ENCODE data around the gene RUSF1.
A peak's percentile ranks its signal among the peaks of the same experiment; 100 is the strongest.

The RUSF1 gene

GRCh38 chr16:31473264-31473984 is 34.8 kb downstream of the RUSF1 start:
- no peak overlapping the region for H3K4me3 Mint-ChIP-seq
- H3K9me3 Mint-ChIP-seq = no peaks in the 10 kb centered on the region
- H3K36me3 Mint-ChIP-seq (ENCODE audit: low read depth) = no peaks in the 10 kb centered on the region
- peaks cover 58% of the 10 kb centered on the region for H3K27me3 Mint-ChIP-seq (ENCODE audit: low read depth)
- peaks cover 18% of the 10 kb centered on the region for H3K4me1 Mint-ChIP-seq (ENCODE audit: low read depth)
- no peak overlapping the region for H3K27ac Mint-ChIP-seq

DNA sequence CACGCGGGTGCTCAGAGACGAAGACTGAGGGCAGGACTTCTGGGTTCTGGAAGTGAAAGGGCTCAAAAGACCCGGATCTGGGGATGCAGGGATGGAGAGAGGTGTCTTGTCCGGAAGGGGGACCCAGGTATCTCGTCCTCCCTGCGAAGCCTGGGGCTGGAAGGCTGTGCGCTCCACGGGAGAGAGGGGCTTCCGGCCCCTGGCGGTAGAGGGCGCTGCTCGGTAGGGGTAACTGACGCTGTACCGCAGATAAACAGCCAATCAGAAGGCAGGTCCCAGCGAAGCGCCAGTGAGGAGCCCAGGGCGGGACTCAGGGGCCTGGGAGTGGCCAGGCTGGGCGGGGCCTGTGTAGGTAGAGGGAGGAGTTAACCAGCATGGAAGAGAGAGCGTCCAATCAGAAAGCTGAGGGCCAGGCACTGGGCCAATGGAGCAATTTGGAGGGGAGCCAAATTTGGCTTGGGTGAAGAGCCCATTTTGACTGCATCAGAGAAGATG is 35.4 kb downstream of the RUSF1 start:
- Mint-ChIP-seq H3K9me3 (no peaks in the 10 kb centered on the region), H3K4me3 (peak overlapping the region; percentile 72), H3K36me3 (ENCODE audit: low read depth) (no peaks in the 10 kb centered on the region), H3K27me3 (ENCODE audit: low read depth) (peaks cover 53% of the 10 kb centered on the region), H3K27ac (no peak overlapping the region), H3K4me1 (ENCODE audit: low read depth) (peaks cover 16% of the 10 kb centered on the region)

DNA sequence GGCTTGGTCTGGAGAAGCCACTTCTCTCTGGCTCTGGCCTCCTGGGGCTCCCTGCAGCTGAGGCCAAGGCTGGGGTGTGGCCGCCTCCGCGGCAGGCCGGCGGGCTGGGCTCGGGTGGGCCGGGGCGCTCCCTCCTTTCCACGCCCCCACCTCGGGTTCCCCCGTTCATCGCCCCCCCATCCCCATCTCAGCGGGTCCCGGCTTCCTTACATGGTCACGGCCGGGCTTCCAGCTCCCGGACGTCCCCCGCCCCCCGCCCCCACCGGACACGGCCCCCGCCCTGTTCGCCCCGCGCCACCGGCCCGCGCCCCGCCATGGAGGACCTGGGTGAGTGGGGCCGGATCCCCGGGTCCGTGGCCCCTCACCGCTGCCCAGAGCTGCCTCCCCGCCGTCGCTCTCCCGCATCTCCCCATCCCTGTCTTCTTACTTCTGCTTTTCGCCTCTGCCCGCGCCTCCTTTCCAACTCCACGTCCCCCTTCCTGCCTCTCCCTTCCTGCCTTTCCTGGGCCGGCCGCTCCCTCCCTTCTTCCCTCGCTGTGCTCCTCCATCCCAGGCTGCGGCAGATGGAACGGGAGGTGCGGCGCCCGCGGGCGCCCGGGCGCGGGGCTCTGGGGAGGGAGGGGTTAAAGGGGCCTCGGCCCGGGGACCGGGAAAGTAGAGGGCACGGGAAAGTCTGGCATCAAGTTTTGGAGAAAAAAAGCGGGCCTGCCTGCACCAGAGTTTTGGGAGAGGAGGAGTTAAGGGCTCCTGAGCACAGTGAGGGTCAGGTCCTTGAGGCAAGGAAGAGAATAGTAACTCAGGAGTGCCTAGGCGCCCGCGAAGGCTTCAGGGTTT is 36.1 kb downstream of the RUSF1 start, which contains the start of gene TGFB1I1:
Gene TGFB1I1 (plus strand): TSS at position 278 of the 834 bp plus-strand sequence. CDS start 37 bp downstream, at position 315.
- Mint-ChIP-seq H3K4me3 (peak within 1 kb of the TSS; percentile 72), H3K4me1 (ENCODE audit: low read depth) (peaks cover 22% of the 10 kb centered on the region), H3K36me3 (ENCODE audit: low read depth) (peaks cover 3% of the 10 kb centered on the region), H3K27ac (no peak within 1 kb of the TSS), H3K27me3 (ENCODE audit: low read depth) (peaks cover 53% of the 10 kb centered on the region), H3K9me3 (no peaks in the 10 kb centered on the region)

DNA sequence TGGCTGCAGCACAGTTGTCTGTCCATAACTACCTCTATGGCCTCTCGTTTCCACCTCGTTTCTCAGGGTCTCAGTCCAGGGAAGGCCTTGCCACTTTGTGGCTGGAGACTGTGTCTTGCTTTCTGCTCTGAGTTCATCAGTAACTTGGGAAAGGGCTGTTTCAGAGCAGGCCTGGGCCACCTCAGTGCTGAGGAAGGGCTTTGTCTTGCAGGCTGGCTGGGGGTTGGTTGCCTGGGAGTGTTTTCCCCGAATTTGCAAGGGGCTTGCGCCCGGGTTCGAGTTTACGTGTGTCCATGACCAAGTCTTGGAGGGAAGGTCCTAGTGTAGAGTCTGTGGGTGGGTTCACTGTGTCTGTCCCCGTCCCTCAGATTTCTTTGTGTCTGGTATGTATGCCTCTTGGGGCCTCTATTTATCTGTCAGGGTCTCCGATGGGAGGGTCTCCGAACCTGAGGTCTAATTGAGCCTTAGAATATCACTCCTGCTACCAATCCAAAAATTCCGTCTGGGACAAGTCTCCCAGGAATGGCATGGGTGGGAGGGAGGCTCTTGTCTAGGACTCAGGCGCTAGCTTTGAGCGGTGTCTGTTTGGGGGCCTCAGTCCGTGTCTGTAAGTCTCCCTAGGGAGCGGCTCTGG is 36.8 kb downstream of the RUSF1 start:
- peak overlapping the region; percentile 26 for H3K4me3 Mint-ChIP-seq

GRCh38 chr16:31470615-31471014 is 37.6 kb downstream of the RUSF1 start:
- Mint-ChIP-seq H3K27ac (no peak overlapping the region), H3K4me1 (ENCODE audit: low read depth) (peaks cover 18% of the 10 kb centered on the region), H3K9me3 (no peaks in the 10 kb centered on the region), H3K27me3 (ENCODE audit: low read depth) (peaks cover 44% of the 10 kb centered on the region), H3K4me3 (no peak overlapping the region), H3K36me3 (ENCODE audit: low read depth) (peaks cover 9% of the 10 kb centered on the region)

More for the DNA sequence above, 36.8 kb downstream of the RUSF1 start:
- Mint-ChIP-seq H3K36me3 (ENCODE audit: low read depth) (peaks cover 7% of the 10 kb centered on the region), H3K27me3 (ENCODE audit: low read depth) (peaks cover 48% of the 10 kb centered on the region), H3K9me3 (no peaks in the 10 kb centered on the region), H3K27ac (no peak overlapping the region), H3K4me1 (ENCODE audit: low read depth) (peaks cover 22% of the 10 kb centered on the region)

DNA sequence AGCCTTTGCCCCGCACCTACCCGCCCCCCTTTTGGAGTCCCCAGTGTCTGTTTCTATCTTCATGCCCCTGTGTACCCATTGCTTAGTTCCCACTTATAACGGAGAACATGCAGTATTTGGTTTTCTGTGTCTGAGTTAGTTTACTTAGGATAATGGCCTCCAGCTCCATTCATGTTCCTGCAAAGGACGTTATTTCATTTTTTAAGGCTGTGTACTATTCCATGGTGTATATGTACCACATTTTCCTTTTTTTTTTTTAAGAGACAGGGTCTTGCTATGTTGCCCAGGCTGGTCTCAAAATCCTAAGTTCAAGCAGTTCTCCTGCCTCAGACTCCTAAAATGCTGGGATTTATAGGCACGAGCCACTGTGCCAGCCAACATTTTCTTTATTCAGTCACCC is 40.3 kb downstream of the RUSF1 start:
- Mint-ChIP-seq H3K4me3 (no peak overlapping the region), H3K36me3 (ENCODE audit: low read depth) (peaks cover 21% of the 10 kb centered on the region), H3K27me3 (ENCODE audit: low read depth) (peaks cover 22% of the 10 kb centered on the region), H3K27ac (no peak overlapping the region), H3K4me1 (ENCODE audit: low read depth) (peaks cover 18% of the 10 kb centered on the region), H3K9me3 (no peaks in the 10 kb centered on the region)

- Mint-ChIP-seq H3K4me1 (ENCODE audit: low read depth) (peaks cover 15% of the 10 kb centered on the region), H3K9me3 (no peaks in the 10 kb centered on the region), H3K36me3 (ENCODE audit: low read depth) (peaks cover 22% of the 10 kb centered on the region), H3K27ac (peak overlapping the region; percentile 2), H3K4me3 (no peak overlapping the region), H3K27me3 (ENCODE audit: low read depth) (peaks cover 16% of the 10 kb centered on the region)
Observed at GRCh38 chr16:31467151-31467773, 40.9 kb downstream of the RUSF1 start.

GRCh38 chr16:31466381-31466841 is 41.8 kb downstream of the RUSF1 start:
- no peaks in the 10 kb centered on the region for H3K9me3 Mint-ChIP-seq
- H3K27ac Mint-ChIP-seq = no peak overlapping the region
- H3K36me3 Mint-ChIP-seq (ENCODE audit: low read depth) = peaks cover 22% of the 10 kb centered on the region
- H3K4me3 Mint-ChIP-seq = no peak overlapping the region
- peaks cover 11% of the 10 kb centered on the region for H3K27me3 Mint-ChIP-seq (ENCODE audit: low read depth)
- peaks cover 15% of the 10 kb centered on the region for H3K4me1 Mint-ChIP-seq (ENCODE audit: low read depth)

GRCh38 chr16:31465788-31466370 is 42.3 kb downstream of the RUSF1 start:
- no peak overlapping the region for H3K27ac Mint-ChIP-seq
- peaks cover 6% of the 10 kb centered on the region for H3K27me3 Mint-ChIP-seq (ENCODE audit: low read depth)
- peaks cover 17% of the 10 kb centered on the region for H3K4me1 Mint-ChIP-seq (ENCODE audit: low read depth)
- H3K4me3 Mint-ChIP-seq = no peak overlapping the region
- no peaks in the 10 kb centered on the region for H3K9me3 Mint-ChIP-seq
- peaks cover 22% of the 10 kb centered on the region for H3K36me3 Mint-ChIP-seq (ENCODE audit: low read depth)

GRCh38 chr16:31464781-31465260 is 43.4 kb downstream of the RUSF1 start:
- H3K27me3 Mint-ChIP-seq (ENCODE audit: low read depth) = no peaks in the 10 kb centered on the region
- no peaks in the 10 kb centered on the region for H3K9me3 Mint-ChIP-seq
- H3K27ac Mint-ChIP-seq = no peak overlapping the region
- no peak overlapping the region for H3K4me3 Mint-ChIP-seq
- H3K36me3 Mint-ChIP-seq (ENCODE audit: low read depth) = peaks cover 22% of the 10 kb centered on the region
- H3K4me1 Mint-ChIP-seq (ENCODE audit: low read depth) = peaks cover 22% of the 10 kb centered on the region

DNA sequence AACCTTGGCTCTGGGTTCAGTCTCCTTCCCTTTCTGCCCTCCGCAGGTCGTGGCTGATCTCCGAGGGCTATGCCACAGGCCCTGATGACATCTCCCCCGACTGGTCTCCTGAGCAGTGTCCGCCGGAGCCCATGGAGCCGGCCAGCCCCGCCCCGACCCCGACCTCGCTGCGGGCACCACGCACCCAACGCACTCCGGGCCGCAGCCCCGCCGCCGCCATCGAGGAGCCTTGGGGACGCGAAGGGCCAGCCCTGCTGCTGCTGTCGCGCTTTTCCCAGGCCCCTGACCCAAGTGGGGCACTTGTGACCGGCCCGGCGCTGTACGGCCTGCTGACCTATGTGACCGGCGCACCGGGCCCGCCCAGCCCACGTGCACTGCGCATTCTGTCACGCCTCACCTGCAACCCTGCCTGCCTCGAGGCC is 43.8 kb downstream of the RUSF1 start:
- H3K4me3 Mint-ChIP-seq = no peak overlapping the region
- H3K9me3 Mint-ChIP-seq = no peaks in the 10 kb centered on the region
- H3K27me3 Mint-ChIP-seq (ENCODE audit: low read depth) = no peaks in the 10 kb centered on the region
- H3K27ac Mint-ChIP-seq = no peak overlapping the region
- H3K36me3 Mint-ChIP-seq (ENCODE audit: low read depth) = peaks cover 22% of the 10 kb centered on the region
- peaks cover 23% of the 10 kb centered on the region for H3K4me1 Mint-ChIP-seq (ENCODE audit: low read depth)

- Mint-ChIP-seq H3K4me3 (no peak overlapping the region), H3K9me3 (no peaks in the 10 kb centered on the region), H3K36me3 (ENCODE audit: low read depth) (peaks cover 19% of the 10 kb centered on the region), H3K27ac (no peak overlapping the region), H3K27me3 (ENCODE audit: low read depth) (no peaks in the 10 kb centered on the region), H3K4me1 (ENCODE audit: low read depth) (peaks cover 22% of the 10 kb centered on the region)
Observed at GRCh38 chr16:31461921-31462804, 46.0 kb downstream of the RUSF1 start.
